GM18873 (cell line): ENCODE results near the gene FILIP1L.
A peak's percentile ranks its signal among the peaks of the same experiment; 100 is the strongest.

Source experiments
- ATAC-seq: cut with Tn5 transposase; IDR thresholded peaks from one replicate; pipeline ENCODE4 v1.9.1; 2021; ENCODE audit warnings: mild to moderate bottlenecking, moderate library complexity, moderate number of reproducible peaks; ENCODE audit not compliant: unreplicated experiment, low FRiP score

FILIP1L gene

DNA sequence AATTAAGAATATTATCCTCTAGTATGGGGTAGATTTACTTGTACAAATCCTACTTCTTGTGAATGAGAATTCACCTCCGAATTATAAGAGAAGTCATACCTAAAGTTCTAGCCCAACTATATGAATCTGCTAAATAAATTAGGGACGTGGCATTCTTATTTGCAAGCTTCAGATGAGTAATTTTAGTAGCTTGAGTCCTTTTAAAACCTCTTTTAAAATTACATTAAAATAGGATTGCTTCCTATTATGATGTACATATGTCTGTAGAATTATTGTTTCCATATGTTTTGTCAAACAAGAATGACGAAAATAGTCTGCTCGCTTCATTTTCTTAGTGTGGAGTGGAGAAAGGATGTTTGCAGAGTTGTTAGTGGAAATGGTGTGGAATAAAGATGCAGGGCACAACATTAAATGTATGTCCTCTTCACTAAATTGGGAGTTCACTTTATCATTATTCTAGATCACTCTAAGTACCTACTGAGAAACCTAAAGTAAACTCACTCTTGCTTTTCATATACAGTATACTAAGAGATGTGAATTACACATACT, 237.2 kb downstream of the FILIP1L start:
- ATAC-seq: no peak

DNA sequence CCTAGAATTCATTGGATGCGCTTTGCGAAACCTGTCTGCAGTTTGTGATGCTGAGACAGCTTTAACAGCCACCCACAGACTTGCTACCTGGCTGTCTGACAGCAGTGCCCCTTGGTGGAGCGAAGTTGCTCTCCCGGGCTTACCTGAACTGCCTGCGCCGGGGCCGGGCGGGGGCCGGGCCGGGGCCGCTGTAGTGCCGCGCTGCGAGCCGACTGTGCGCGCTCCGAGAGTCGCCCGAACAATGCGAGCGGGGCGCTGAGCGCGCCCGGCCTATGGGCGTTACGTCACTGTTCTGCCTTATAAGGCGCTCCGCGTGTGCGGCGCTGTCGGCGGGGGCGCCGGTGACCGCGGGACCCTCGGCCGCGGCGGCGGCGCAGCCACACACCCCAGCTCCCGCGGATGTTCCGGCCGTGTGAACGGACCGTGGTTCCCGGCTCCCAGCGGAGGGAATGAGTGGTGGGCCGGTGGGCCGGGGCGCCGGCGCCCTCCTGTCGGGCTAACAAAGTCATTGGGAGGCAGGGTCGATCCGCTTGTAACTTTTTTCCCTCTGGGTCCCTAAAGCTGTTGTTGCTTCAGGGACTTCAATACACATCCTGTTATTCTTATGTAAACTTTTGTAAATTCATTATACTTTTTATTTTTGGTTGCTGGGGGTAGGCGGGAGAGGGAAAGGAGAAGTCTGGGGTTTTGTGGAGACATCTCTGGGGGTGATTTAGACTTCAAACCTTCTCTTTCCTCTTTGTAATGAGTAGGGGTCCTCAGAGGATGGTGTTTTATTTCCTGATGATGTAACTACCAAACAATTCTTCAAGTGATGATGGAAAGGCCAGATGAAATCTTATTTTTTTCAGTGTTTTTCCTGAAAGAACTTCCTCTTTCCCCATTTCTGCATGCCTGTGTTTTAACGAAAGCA, 238.1 kb downstream of the FILIP1L start:
- ATAC-seq: peak; percentile 72

DNA sequence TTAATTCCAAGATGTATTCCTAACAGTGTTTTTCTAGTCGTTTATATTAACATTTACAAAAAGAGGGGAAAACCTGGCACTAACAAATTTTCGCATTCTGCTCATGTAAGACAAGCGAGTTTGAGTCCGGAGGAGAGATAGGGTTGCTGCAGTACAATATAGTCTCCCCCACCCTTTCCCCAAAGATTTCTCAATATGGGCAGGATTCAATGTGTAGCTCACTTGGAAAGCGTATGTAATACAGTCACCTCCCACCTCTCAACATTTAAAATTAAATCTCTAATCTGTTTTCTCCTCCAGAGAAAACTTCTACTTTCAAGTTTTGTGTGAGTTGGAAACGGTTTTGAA, 238.7 kb downstream of the FILIP1L start:
- no peak for ATAC-seq

GRCh38 chr3:99874237-99875002, 239.9 kb downstream of the FILIP1L start:
- no peak for ATAC-seq

- ATAC-seq: no peak
Measured at GRCh38 chr3:99873269-99874102, 240.8 kb downstream of the FILIP1L start.

DNA sequence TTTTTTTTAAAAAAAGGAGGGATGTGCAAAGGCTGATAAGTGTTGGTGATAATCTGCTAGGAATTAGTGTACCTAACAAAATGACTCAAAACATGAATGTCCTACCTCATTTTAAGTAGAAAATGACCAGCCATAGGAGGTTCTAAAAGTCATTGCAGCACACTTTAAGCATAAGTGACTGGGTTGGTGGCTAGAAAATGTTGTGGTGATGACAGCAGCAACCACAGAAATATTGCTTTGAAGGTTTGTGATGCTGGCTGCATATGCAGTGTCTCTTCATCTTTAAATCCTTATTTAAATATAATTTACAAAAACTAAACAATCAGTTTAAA, 241.4 kb downstream of the FILIP1L start:
- ATAC-seq: peak; percentile 51

DNA sequence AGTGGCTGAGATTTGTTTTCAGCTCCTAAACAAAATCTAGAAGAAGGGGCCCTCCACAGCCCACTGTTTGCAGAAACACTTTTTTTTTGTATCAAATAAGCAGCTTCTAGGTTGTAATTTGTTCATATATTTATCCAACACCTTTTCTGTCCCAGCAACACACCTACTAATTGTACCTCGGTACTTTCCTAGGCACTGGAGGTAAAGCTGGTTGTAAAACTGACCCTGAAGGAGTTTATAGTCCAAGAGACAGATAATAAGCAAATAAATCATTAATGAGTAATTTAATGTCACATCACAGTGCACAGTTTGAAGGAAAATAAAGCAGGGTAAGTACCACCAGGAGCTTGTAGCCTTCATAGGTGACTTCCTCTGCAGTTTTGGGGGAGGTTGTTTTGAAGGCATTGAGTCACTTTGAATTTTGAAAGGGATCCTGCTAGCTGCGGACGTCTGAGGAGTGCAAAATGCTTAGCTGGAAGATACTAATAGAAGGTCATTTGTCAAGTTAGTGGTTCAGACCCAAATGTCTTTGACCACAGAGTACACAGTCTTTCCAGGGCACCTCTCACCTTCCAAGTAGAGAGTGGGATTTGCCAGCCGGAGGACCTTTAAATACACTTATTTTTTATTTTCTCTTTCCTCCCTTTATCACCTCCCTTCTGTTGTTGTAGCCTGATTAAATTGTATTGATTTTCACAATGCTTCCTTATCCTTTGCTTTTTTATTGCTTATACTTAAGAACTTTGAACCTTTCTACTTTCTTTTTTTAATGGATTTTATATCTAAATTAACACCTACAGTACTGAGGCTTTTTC, 242.9 kb downstream of the FILIP1L start:
- ATAC-seq: no peak

GRCh38 chr3:99870712-99871111, 243.6 kb downstream of the FILIP1L start:
- ATAC-seq: no peak

DNA sequence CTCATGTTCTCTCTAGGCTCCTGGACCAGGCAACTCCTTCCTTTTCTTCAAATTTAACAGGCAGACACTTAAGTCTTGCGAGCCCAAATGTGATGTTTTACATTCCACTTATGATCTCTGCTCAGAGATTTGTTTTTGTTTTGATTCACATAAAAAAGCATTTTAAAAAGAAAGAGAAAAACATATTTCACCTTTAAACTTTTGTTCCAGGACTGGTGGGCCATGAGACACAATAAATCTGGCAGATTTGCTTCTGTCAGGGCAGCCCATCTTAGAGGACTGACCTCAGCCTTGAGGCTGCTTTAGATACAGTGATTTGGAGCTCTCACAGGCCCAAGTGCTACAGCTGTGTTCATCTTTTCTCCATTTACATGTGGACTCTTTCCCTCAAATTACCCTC, 244.7 kb downstream of the FILIP1L start:
- ATAC-seq: no peak

GRCh38 chr3:99868311-99868646, 246.0 kb downstream of the FILIP1L start:
- ATAC-seq: no peak

DNA sequence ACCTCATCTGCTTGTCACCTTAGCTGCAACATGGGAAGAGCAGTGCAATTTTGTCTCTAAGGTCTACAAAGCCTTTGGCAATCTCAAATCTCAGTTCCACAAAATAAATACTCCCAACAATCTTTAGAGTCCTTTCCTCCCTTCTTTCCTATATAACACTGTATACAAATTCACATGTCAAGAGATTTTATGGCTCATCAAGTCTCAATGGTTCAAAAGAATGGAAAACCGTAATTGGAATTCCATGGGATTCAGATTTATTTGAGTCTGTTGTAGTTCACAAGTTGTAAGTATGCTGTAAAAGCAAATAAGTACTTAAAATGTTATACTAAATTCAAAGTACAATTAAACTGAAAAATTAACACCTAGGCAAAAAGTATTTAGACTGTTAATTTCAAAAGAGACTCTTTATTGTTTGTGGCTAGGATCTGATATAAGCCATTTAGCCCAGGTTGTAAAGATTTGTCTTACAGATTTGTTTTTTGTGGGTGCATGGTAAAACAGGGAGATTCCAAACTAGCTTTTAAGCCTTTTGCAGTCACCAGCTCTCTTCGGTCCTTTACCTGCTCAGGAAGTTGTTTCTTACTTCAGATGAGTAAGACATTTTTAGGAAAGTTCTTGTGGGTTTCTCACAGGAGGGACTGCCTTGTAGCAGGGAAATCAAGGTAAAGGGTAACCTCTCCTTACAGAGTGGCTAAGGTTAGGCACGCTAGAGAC, 246.5 kb downstream of the FILIP1L start:
- ATAC-seq: no peak

- ATAC-seq: no peak
Measured at GRCh38 chr3:99866261-99866761, 248.0 kb downstream of the FILIP1L start.

DNA sequence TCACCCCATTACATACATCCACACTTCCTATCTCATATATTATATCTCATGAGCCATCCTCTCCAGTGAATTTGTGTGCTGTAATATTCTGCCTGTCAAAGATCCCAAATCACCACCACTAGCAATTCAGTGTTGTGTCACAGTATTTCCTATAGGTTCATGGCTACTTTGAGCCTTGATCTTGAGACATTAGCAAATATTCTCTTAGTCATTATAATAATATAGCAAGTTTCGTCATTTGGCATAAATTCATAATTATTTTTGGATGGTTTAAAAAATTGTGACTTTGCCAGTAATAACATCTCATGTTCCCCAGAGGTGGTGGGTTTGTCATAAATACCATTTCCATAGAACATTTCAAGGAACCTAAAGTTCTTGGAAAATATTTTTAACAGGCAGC, 249.0 kb downstream of the FILIP1L start:
- ATAC-seq: no peak

GRCh38 chr3:99864289-99864688, 250.0 kb downstream of the FILIP1L start:
- ATAC-seq: no peak

- no peak for ATAC-seq
Measured at GRCh38 chr3:99863588-99863987, 250.7 kb downstream of the FILIP1L start.

GRCh38 chr3:99863002-99863401, 251.3 kb downstream of the FILIP1L start:
- ATAC-seq: no peak

GRCh38 chr3:99862208-99862607, 252.1 kb downstream of the FILIP1L start:
- no peak for ATAC-seq

- no peak for ATAC-seq
Measured at GRCh38 chr3:99861216-99861615, 253.1 kb downstream of the FILIP1L start.

GRCh38 chr3:99859825-99860224, 254.5 kb downstream of the FILIP1L start:
- no peak for ATAC-seq
